Measurements from ENCODE around the gene NOS1.
"Not testable (repeated sequence)": the region's sequence is repeated elsewhere in the genome, so short reads cannot be mapped to it uniquely, and the experiment has no call there.

- not testable (repeated sequence) for TF ChIP-seq EZH2phosphoT487, CTCF, EZH2 (IDR thresholded peaks at IDR 0.05)
Measured at GRCh38 chr12:117195027-117195426, 166.4 kb downstream of the NOS1 start.
